Vagina (tissue), 2 donors: Measurements from ENCODE around the gene SMOC1. TPM values are rescaled to one million over a fixed set of nuclear protein-coding genes. Genes with fewer than 3 reads are reported as not detected.

Experiments
- DNase-seq, 2 donors: peaks; one replicate each; pipeline ENCODE4 v3.0.0-alpha.2; 2017; ENCODE audit errors: extremely low spot score in 2 of 2
- H3K27ac ChIP-seq: fragments of 200-600 bp; sonication (generic); one replicate; pipeline ENCODE4 v1.5.1; 2019
- H3K27me3 ChIP-seq: fragments of 200-600 bp; sonication (generic); one replicate; pipeline ENCODE4 v1.5.1; 2019
- H3K36me3 ChIP-seq, 2 donors: fragments of 200-600 bp; sonication (generic); one replicate each; pipeline ENCODE4 v1.5.1; 2017 to 2019
- H3K4me1 ChIP-seq: fragments of 200-600 bp; sonication (generic); one replicate; pipeline ENCODE4 v1.5.1; 2019
- H3K4me3 ChIP-seq, 2 donors: fragments of 200-600 bp; sonication (generic); 1 replicate in 1 of 2; 2 replicates in 1 of 2; pipeline ENCODE4 v1.5.1; 2016 to 2019
- H3K9me3 ChIP-seq: fragments of 200-600 bp; sonication (generic); one replicate; pipeline ENCODE4 v1.5.1; 2019
- CTCF ChIP-seq, 3 experiments: fragments of 450-650 bp in 2 of 3; fragments of 200-600 bp in 1 of 3; sonication (generic) in 1 of 3; IDR thresholded peaks; one replicate each; pipeline ENCODE4 v1.5.1; 2017 to 2019; ENCODE audit warnings: antibody characterized with exemption in 3 of 3, mild to moderate bottlenecking in 2 of 3, moderate library complexity in 2 of 3
- POLR2A ChIP-seq, 2 donors: fragments of 450-650 bp; IDR thresholded peaks; one replicate each; pipeline ENCODE4 v1.6.1; 2017; ENCODE audit warnings: antibody characterized with exemption in 2 of 2, mild to moderate bottlenecking in 2 of 2, moderate library complexity in 2 of 2
- POLR2AphosphoS5 ChIP-seq, 2 donors: sonication (generic); formaldehyde crosslinking; IDR thresholded peaks; one replicate each; pipeline ENCODE4 v1.9.0; 2017; ENCODE audit warnings: antibody characterized with exemption in 2 of 2, mild to moderate bottlenecking in 2 of 2, low read depth in 1 of 2; ENCODE audit not compliant: insufficient read depth in 1 of 2
- intact Hi-C: fragments of 100-400 bp; cut with DNase I; formaldehyde crosslinking; loops from one replicate; pipeline ENCODE4 v1.15.1; 2023
- total RNA-seq: library from RNA; depleted of rRNA; stranded (reverse); fragments of >200 nt; gene quantifications from one replicate; pipeline ENCODE4 v1.2.3, GENCODE V29; 2016

SMOC1 gene
- total RNA-seq, 1 donor from 2014 or later = 9.8 TPM

GRCh38 chr14:69990323-69990722 is 111.1 kb downstream of the SMOC1 start:
- H3K27ac ChIP-seq = no peak overlapping the region
- no peaks in the 10 kb centered on the region for H3K27me3 ChIP-seq
- intact Hi-C loops = no loop called here
- no peaks in the 10 kb centered on the region for H3K36me3 ChIP-seq
- H3K4me1 ChIP-seq = no peaks in the 10 kb centered on the region
- TF ChIP-seq POLR2A (IDR thresholded peaks at IDR 0.05) (no peak), POLR2AphosphoS5 (IDR thresholded peaks at IDR 0.05; ENCODE audit: insufficient read depth in 1 of 2, low read depth in 1 of 2) (no peak), CTCF (IDR thresholded peaks at IDR 0.05) (no peak)
- no peak overlapping the region for H3K4me3 ChIP-seq
- no peaks in the 10 kb centered on the region for H3K9me3 ChIP-seq
- no peak for DNase-seq

GRCh38 chr14:69991422-69991821 is 112.2 kb downstream of the SMOC1 start:
- no peak overlapping the region for H3K4me3 ChIP-seq
- H3K27me3 ChIP-seq = no peaks in the 10 kb centered on the region
- TF ChIP-seq POLR2AphosphoS5 (IDR thresholded peaks at IDR 0.05; ENCODE audit: insufficient read depth in 1 of 2, low read depth in 1 of 2) (no peak), CTCF (IDR thresholded peaks at IDR 0.05) (no peak), POLR2A (IDR thresholded peaks at IDR 0.05) (no peak)

DNA sequence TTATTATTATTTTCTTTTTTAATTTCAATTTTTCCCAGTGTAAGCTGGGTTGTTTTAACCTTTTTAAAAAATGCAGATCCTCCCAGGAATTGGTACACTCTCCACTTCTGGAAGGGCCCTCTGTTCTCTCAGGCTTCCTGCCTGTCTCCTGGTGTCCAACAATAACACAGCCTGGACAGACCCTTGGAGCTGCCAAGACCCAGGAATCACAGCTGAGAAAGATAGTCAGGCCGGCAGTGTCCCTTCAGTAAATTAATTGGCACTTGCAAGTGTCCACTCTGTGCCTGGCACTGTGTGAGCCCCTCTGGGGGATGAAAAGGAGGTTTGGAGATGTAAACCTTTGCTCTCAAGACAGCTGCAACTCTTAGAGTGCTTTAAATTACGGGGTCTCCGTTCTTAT is 113.3 kb downstream of the SMOC1 start:
- no peaks in the 10 kb centered on the region for H3K36me3 ChIP-seq
- H3K27me3 ChIP-seq = no peaks in the 10 kb centered on the region
- TF ChIP-seq CTCF (IDR thresholded peaks at IDR 0.05) (no peak), POLR2AphosphoS5 (IDR thresholded peaks at IDR 0.05; ENCODE audit: insufficient read depth in 1 of 2, low read depth in 1 of 2) (no peak)
- no peaks in the 10 kb centered on the region for H3K4me1 ChIP-seq
- intact Hi-C loops = no loop called here
- H3K4me3 ChIP-seq = no peak overlapping the region
- H3K27ac ChIP-seq = no peak overlapping the region
- DNase-seq = no peak
- H3K9me3 ChIP-seq = no peaks in the 10 kb centered on the region

More at GRCh38 chr14:69991422-69991821, 112.2 kb downstream of the SMOC1 start:
- DNase-seq = no peak
- Histone ChIP-seq H3K27ac (no peak overlapping the region), H3K36me3 (no peaks in the 10 kb centered on the region), H3K9me3 (no peaks in the 10 kb centered on the region), H3K4me1 (no peaks in the 10 kb centered on the region)
- intact Hi-C loops = no loop called here

GRCh38 chr14:69993326-69993725 is 114.1 kb downstream of the SMOC1 start:
- intact Hi-C loops = no loop called here
- no peak for DNase-seq
- no peaks in the 10 kb centered on the region for H3K27me3 ChIP-seq
- no peak for TF ChIP-seq POLR2A (IDR thresholded peaks at IDR 0.05)
- no peaks in the 10 kb centered on the region for H3K36me3 ChIP-seq
- no peaks in the 10 kb centered on the region for H3K4me1 ChIP-seq
- H3K27ac ChIP-seq = no peak overlapping the region
- no peaks in the 10 kb centered on the region for H3K9me3 ChIP-seq
- no peak overlapping the region for H3K4me3 ChIP-seq

- H3K27me3 ChIP-seq = no peaks in the 10 kb centered on the region
- intact Hi-C loops = no loop called here
- H3K27ac ChIP-seq = no peak overlapping the region
- H3K36me3 ChIP-seq = no peaks in the 10 kb centered on the region
- no peak overlapping the region for H3K4me3 ChIP-seq
- H3K9me3 ChIP-seq = no peaks in the 10 kb centered on the region
- DNase-seq = no peak
- no peaks in the 10 kb centered on the region for H3K4me1 ChIP-seq
- TF ChIP-seq POLR2A (IDR thresholded peaks at IDR 0.05) (no peak), POLR2AphosphoS5 (IDR thresholded peaks at IDR 0.05; ENCODE audit: insufficient read depth in 1 of 2, low read depth in 1 of 2) (no peak), CTCF (IDR thresholded peaks at IDR 0.05) (no peak)
Measured at GRCh38 chr14:69994002-69994401, 114.8 kb downstream of the SMOC1 start.

DNA sequence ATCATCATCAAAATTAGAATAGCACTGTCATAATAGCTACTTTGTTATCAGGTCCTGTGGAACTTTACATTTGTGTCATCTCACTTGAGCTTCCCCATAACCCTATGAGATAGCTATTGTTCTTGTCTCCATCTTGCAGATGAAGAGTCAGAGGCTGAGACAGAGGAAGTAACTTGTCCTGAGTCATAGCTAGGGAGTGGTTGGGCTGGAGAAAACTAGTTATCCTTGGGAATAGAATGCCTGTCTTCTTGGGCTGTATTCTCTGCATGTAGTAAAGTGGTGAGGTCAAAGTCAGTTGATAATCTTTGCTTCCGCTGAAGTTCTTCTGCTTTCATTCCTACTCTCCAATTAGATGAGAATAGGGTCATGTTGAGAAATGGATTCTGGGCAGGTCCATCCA is 117.0 kb downstream of the SMOC1 start:
- no peak overlapping the region for H3K27ac ChIP-seq
- no peak for DNase-seq
- intact Hi-C loops = no loop called here

More for the DNA sequence above, 117.0 kb downstream of the SMOC1 start:
- Histone ChIP-seq H3K4me3 (no peak overlapping the region), H3K9me3 (no peaks in the 10 kb centered on the region), H3K4me1 (no peaks in the 10 kb centered on the region), H3K27me3 (no peaks in the 10 kb centered on the region), H3K36me3 (no peaks in the 10 kb centered on the region)
- TF ChIP-seq POLR2A (IDR thresholded peaks at IDR 0.05) (no peak), CTCF (IDR thresholded peaks at IDR 0.05) (no peak), POLR2AphosphoS5 (IDR thresholded peaks at IDR 0.05; ENCODE audit: insufficient read depth in 1 of 2, low read depth in 1 of 2) (no peak)
